Measurements from ENCODE around the gene WNT6. TPM values are rescaled to one million over a fixed set of nuclear protein-coding genes. Genes with fewer than 3 reads are reported as not detected.
A peak's percentile ranks its signal among the peaks of the same experiment; 100 is the strongest.

WNT6 gene
- total RNA-seq, 2 experiments from 2014 or later: not detected

DNA sequence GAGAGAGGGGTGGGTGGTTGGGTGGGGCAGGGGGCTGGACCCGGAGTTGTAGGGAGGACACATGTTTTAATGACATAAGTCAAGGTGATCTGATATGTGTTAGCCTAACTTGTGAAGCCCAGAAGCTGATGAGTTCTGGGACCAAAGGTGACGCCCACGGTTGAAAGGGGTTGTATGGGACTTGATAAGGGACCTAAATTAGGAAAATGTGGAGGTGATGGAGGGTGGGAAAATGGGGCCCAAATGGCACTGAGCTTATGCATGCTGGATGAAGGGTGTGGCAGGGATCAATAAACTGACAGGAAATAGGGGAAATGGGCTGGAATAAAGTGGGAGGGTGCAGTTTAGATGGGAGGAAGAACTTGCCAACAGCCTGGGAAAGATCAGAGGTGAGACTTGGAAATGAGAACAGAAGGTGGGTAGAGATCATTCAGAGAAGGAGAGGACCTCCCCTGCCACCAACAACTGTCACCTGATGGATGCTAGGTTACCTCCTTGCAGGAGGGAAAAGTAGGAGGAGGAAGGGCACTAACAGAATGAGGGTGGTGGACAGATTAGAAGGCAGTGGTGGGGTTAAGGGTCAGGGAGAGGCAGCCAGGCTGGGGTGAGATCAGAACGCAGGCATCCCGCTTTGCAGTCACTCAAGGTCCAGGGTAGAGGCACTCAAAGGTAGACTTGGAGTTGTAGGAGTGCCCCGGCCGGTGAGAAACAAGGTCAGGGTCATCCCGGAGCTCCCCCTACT is 36.3 kb downstream of the WNT6 start:
- Mint-ChIP-seq H3K27me3 (peaks cover 21% of the 10 kb centered on the region), H3K4me3 (peak overlapping the region; percentile 78), H3K9me3 (no peaks in the 10 kb centered on the region), H3K27ac (peak overlapping the region; percentile 91), H3K36me3 (ENCODE audit: low read depth) (no peaks in the 10 kb centered on the region), H3K4me1 (ENCODE audit: low read depth) (peaks cover 54% of the 10 kb centered on the region)
- Histone ChIP-seq H3K4me3 (ENCODE audit: low read length) (peak overlapping the region; percentile 61), H3K27ac (ENCODE audit: low read depth in 1 of 2, low read length in 2 of 2) (peak overlapping the region; percentile 74 to 95), H3K9me3 (ENCODE audit: control insufficient read depth in 1 of 2, insufficient read depth in 1 of 2, low read length in 2 of 2) (no peaks in the 10 kb centered on the region), H3K4me1 (ENCODE audit: insufficient read depth, low read length) (peaks cover 73% of the 10 kb centered on the region), H3K36me3 (ENCODE audit: insufficient read depth, low read length) (peaks cover 3% of the 10 kb centered on the region), H3K27me3 (ENCODE audit: control insufficient read depth in 1 of 2, insufficient read depth in 2 of 2, low read length in 2 of 2) (peaks cover 6 to 12% of the 10 kb centered on the region in 2 experiments)
- ATAC-seq (ENCODE audit: poor library complexity) (peak; percentile 1), DNase-seq (peak in 1 of 14 experiments; percentile 26)
- ChIA-PET POLR2A (interaction anchor here (1.0 to 10.3 kb wide), 4 partner anchors 13 to 349 kb away, joined by 4 to 455 read pairs (median 5); partner anchors contain the start of genes GLB1L, RNF25, STK16 and STK36), CTCF (interaction anchor here (0.7 to 11.9 kb wide), 6 partner anchors 15 to 399 kb away, joined by 3 to 500 read pairs (median 16); partner anchors contain the start of genes TTLL4 and WNT10A)
- intact Hi-C loops (cut with DNase I, micrococcal nuclease): loop anchor here in 1 of 2 experiments (1.0 kb wide), 1 partner anchor 16 kb away; the partner anchor contains the start of gene WNT10A
- TF ChIP-seq, protein P1, sequence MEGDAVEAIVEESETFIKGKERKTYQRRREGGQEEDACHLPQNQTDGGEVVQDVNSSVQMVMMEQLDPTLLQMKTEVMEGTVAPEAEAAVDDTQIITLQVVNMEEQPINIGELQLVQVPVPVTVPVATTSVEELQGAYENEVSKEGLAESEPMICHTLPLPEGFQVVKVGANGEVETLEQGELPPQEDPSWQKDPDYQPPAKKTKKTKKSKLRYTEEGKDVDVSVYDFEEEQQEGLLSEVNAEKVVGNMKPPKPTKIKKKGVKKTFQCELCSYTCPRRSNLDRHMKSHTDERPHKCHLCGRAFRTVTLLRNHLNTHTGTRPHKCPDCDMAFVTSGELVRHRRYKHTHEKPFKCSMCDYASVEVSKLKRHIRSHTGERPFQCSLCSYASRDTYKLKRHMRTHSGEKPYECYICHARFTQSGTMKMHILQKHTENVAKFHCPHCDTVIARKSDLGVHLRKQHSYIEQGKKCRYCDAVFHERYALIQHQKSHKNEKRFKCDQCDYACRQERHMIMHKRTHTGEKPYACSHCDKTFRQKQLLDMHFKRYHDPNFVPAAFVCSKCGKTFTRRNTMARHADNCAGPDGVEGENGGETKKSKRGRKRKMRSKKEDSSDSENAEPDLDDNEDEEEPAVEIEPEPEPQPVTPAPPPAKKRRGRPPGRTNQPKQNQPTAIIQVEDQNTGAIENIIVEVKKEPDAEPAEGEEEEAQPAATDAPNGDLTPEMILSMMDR (IDR thresholded peaks at IDR 0.05): no peak

DNA sequence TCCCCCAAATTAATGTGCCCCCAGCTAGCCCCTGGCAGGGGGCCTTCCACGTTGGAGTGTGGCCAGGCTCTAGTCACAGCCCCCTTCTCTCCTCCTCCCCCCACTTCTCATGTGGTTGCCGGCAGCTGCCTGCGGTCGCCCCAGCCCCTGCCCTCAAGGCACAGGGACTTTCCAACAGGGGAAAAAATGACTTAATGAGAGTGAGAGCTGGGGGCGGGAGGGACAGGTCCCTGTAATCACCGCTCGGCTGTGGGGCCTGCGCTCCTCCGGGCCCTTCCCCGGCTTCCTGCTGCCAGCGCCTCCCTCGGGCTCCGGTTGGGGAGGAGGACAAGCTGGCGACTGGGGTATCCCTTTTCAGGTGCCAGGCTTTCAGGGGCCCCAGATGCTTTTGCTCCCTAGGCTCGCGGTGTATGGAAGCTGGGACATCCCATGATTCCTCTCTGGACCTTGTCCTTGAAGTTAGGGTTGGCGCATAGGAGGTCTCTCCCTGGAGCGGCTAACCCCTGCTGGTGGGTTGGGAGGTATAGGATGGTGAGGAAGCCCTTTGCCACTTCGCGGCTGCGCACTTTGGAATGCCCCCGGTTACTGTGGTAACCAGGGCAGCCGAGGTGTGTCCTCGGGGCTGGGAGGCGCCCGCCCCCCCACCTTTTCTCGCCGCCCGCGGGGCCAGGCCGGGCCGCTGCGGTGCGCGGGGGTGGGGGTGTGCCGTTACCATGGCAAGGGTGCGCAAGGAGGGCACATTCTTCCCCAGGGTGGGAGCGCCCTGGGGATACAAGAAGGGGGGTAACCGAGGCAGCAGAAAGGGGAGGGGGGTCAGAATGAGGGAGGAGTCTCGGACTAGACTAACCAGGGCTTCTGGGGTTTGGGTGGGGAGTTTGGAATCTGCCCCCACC is 37.1 kb downstream of the WNT6 start:
- H3K27me3 ChIP-seq (ENCODE audit: control insufficient read depth in 1 of 2, insufficient read depth in 2 of 2, low read length in 2 of 2): peaks cover 10 to 18% of the 10 kb centered on the region in 2 experiments
- peak; percentile 56 for ATAC-seq (ENCODE audit: poor library complexity)
- ChIA-PET CTCF (interaction anchor here (1.0 to 11.9 kb wide), 10 partner anchors 14 to 491 kb away, joined by 4 to 500 read pairs (median 12); partner anchors contain the start of genes DNPEP, TTLL4 and WNT10A), POLR2A (interaction anchor here (0.8 to 10.3 kb wide), 7 partner anchors 12 to 500 kb away, joined by 3 to 455 read pairs (median 4); partner anchors contain the start of genes CNPPD1, GLB1L, RNF25 and STK16)
- peak overlapping the region; percentile 74 to 95 for H3K27ac ChIP-seq (ENCODE audit: low read depth in 1 of 2, low read length in 2 of 2)
- H3K27ac Mint-ChIP-seq: peak overlapping the region; percentile 91
- H3K9me3 ChIP-seq (ENCODE audit: control insufficient read depth in 1 of 2, insufficient read depth in 1 of 2, low read length in 2 of 2): no peaks in the 10 kb centered on the region
- H3K36me3 Mint-ChIP-seq (ENCODE audit: low read depth): no peaks in the 10 kb centered on the region
- TF ChIP-seq, protein P1 (IDR thresholded peaks at IDR 0.05): no peak
- peaks cover 67% of the 10 kb centered on the region for H3K4me1 ChIP-seq (ENCODE audit: insufficient read depth, low read length)
- peak overlapping the region; percentile 61 for H3K4me3 ChIP-seq (ENCODE audit: low read length)
- peak; percentile 59 to 97 (median 76) for DNase-seq
- peak overlapping the region; percentile 78 for H3K4me3 Mint-ChIP-seq
- peaks cover 27% of the 10 kb centered on the region for H3K27me3 Mint-ChIP-seq
- H3K36me3 ChIP-seq (ENCODE audit: insufficient read depth, low read length): peaks cover 3% of the 10 kb centered on the region
- H3K9me3 Mint-ChIP-seq: no peaks in the 10 kb centered on the region
- H3K4me1 Mint-ChIP-seq (ENCODE audit: low read depth): peaks cover 54% of the 10 kb centered on the region
- intact Hi-C loops (cut with DNase I, micrococcal nuclease): loop anchor here in 1 of 2 experiments (1.0 kb wide), 2 partner anchors 12 to 16 kb away; partner anchors contain the start of gene WNT10A
